H1 (cell line): ENCODE results near the gene COL4A2.

Source experiments
- CHD1 ChIP-seq: IDR thresholded peaks from 2 replicates; pipeline ENCODE4 v1.6.1; 2012; ENCODE audit warnings: low read depth, low read length, improper control_type of control experiment
- EGR1 ChIP-seq: IDR thresholded peaks from 2 replicates; pipeline ENCODE4 v1.6.1; 2011; ENCODE audit warnings: low read depth, low read length, borderline replicate concordance
- HDAC6 ChIP-seq: IDR thresholded peaks from one replicate; pipeline ENCODE4 v1.7.1; 2012; ENCODE audit warnings: low read depth, mild to moderate bottlenecking, inconsistent platforms, low read length, moderate library complexity
- RAD21 ChIP-seq, 2 experiments: IDR thresholded peaks in 1 of 2; conservative IDR thresholded peaks in 1 of 2; 2 replicates each; pipeline ENCODE4 v1.6.1; 2011; ENCODE audit warnings: low read depth in 2 of 2, low read length in 2 of 2, improper control_type of control experiment in 1 of 2, inconsistent platforms in 1 of 2, mild to moderate bottlenecking in 1 of 2, moderate library complexity in 1 of 2
- RXRA ChIP-seq: IDR thresholded peaks from 2 replicates; pipeline ENCODE4 v1.6.1; 2011; ENCODE audit warnings: low read depth, mild to moderate bottlenecking, low read length, moderate library complexity; ENCODE audit not compliant: insufficient read depth
- SRF ChIP-seq: IDR thresholded peaks from 2 replicates; pipeline ENCODE4 v1.6.1; 2011; ENCODE audit warnings: mild to moderate bottlenecking, low read depth, low read length, moderate library complexity
- SUZ12 ChIP-seq: fragments of 200-600 bp; sonication (generic); IDR thresholded peaks from 2 replicates; pipeline ENCODE4 v1.6.1; 2012; ENCODE audit warnings: mild to moderate bottlenecking, inconsistent platforms, low read length, moderate library complexity, mixed read lengths
- TF ChIP-seq, protein P1 (sequence below), 3 experiments: IDR thresholded peaks; 1 replicate in 2 of 3; 2 replicates in 1 of 3; pipeline versions ENCODE4 v1.5.1 to v1.6.1; 2011; ENCODE audit warnings: low read length in 3 of 3, mild to moderate bottlenecking in 3 of 3, inconsistent platforms in 2 of 3, low read depth in 1 of 3, moderate library complexity in 1 of 3; ENCODE audit not compliant: insufficient read depth in 1 of 3; ENCODE audit errors: control extremely low read depth in 1 of 3
- TF ChIP-seq, protein P2 (sequence below): IDR thresholded peaks from 2 replicates; pipeline ENCODE4 v1.6.1; 2011; ENCODE audit warnings: low read depth, mild to moderate bottlenecking, low read length; ENCODE audit not compliant: insufficient read depth

DNA sequence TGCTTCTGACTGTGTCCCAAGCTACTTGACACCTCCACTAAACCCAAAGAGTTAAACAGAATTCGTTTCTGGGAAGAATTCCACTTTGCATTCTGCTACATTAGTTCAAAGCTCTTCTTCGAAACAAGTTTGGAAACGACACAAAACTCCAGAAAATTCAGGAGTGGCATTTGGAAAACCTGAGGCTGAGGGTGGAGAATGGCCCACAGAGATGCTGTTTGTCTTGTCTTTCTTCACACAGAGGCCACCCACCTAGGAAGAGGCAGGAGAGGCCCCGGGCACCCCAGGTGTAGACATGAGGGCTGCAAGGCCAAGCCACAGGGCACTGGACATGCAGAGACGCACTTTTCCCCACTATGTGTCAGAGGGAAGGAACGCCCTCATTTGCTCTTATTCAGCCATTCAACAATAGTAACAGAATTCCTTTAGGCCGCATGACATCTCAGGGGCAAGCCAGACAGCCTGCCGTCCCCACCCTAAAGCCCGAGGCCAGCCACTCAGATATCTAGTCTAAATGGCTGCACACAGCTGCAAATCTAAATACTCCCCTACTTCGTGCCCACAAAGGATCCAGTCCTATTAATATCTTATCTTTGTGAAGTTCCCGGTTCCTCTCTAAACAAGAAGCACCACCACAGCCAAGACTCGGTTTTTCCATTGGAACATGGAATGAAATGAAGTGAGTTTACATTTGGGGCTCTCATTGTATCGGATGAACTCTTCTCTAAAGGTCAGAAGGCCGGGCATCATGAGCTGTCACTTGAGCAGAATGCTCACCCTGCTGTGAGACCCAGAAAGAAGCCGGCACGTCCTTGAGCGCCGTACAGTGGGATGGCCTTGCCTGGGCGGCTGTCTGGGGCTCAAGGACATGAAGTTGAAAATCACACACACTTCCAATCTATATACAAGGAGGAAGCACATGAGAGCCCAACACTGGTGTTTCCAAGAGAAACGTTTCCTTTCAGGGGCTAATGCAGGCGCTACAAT is 20.0 kb upstream of the COL4A2 start:
- no peak for TF ChIP-seq RAD21 (IDR thresholded peaks at IDR 0.05 in 1 of 2, conservative IDR thresholded peaks at IDR 0.05 in 1 of 2; ENCODE audit: low read depth in 2 of 2, low read length in 2 of 2)
- no peak for TF ChIP-seq EGR1
- no peak for TF ChIP-seq CHD1
- TF ChIP-seq, protein P1, sequence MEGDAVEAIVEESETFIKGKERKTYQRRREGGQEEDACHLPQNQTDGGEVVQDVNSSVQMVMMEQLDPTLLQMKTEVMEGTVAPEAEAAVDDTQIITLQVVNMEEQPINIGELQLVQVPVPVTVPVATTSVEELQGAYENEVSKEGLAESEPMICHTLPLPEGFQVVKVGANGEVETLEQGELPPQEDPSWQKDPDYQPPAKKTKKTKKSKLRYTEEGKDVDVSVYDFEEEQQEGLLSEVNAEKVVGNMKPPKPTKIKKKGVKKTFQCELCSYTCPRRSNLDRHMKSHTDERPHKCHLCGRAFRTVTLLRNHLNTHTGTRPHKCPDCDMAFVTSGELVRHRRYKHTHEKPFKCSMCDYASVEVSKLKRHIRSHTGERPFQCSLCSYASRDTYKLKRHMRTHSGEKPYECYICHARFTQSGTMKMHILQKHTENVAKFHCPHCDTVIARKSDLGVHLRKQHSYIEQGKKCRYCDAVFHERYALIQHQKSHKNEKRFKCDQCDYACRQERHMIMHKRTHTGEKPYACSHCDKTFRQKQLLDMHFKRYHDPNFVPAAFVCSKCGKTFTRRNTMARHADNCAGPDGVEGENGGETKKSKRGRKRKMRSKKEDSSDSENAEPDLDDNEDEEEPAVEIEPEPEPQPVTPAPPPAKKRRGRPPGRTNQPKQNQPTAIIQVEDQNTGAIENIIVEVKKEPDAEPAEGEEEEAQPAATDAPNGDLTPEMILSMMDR (IDR thresholded peaks at IDR 0.05; ENCODE audit: control extremely low read depth in 1 of 3, insufficient read depth in 1 of 3, low read depth in 1 of 3, low read length in 3 of 3): no peak
- no peak for TF ChIP-seq RXRA
- no peak for TF ChIP-seq SUZ12
- TF ChIP-seq HDAC6: no peak
- TF ChIP-seq, protein P2, sequence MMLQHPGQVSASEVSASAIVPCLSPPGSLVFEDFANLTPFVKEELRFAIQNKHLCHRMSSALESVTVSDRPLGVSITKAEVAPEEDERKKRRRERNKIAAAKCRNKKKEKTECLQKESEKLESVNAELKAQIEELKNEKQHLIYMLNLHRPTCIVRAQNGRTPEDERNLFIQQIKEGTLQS: no peak
- no peak for TF ChIP-seq SRF
